ENCODE data around the gene PTX3. TPM values are rescaled to one million over a fixed set of nuclear protein-coding genes. Genes with fewer than 3 reads are reported as not detected.

PTX3 gene
- polyA plus RNA-seq, 1 donor from 2014 or later, result 0.57 TPM

- Histone ChIP-seq H3K79me2 (replicated peaks; ENCODE audit: insufficient read depth, low read length) (no peaks in the 10 kb centered on the region), H2AFZ (ENCODE audit: low read depth, low read length) (no peak overlapping the region), H3K4me3 (ENCODE audit: low read length) (no peak overlapping the region), H3K4me2 (ENCODE audit: low read length) (no peak overlapping the region), H3F3A (ENCODE audit: insufficient read depth, low read length, poor library complexity, severe bottlenecking) (no peaks in the 10 kb centered on the region), H3K27me3 (ENCODE audit: insufficient read depth, low read depth, low read length) (no peaks in the 10 kb centered on the region), H3K9me3 (ENCODE audit: low read length) (no peaks in the 10 kb centered on the region), H3K9ac (ENCODE audit: low read length) (no peak overlapping the region), H4K20me1 (ENCODE audit: insufficient read depth) (no peaks in the 10 kb centered on the region), H3K9me2 (ENCODE audit: insufficient read depth, low read length) (no peaks in the 10 kb centered on the region), H3K27ac (ENCODE audit: low read length) (no peak overlapping the region), H3K36me3 (ENCODE audit: insufficient read depth, low read length) (no peaks in the 10 kb centered on the region)
- no peak for TF ChIP-seq SMC3 (conservative IDR thresholded peaks at IDR 0.05; ENCODE audit: poor library complexity)
- TF ChIP-seq EZH2 (IDR thresholded peaks at IDR 0.05; ENCODE audit: borderline replicate concordance, insufficient read depth, low read length, poor library complexity, severe bottlenecking), result no peak
- no peak for TF ChIP-seq CTCF (IDR thresholded peaks at IDR 0.05; ENCODE audit: poor library complexity, severe bottlenecking)
- no peak for TF ChIP-seq TAF1 (IDR thresholded peaks at IDR 0.05; ENCODE audit: low read depth)
- TF ChIP-seq EP300 (conservative IDR thresholded peaks at IDR 0.05; ENCODE audit: poor library complexity, severe bottlenecking), result no peak
- TF ChIP-seq, protein P1, sequence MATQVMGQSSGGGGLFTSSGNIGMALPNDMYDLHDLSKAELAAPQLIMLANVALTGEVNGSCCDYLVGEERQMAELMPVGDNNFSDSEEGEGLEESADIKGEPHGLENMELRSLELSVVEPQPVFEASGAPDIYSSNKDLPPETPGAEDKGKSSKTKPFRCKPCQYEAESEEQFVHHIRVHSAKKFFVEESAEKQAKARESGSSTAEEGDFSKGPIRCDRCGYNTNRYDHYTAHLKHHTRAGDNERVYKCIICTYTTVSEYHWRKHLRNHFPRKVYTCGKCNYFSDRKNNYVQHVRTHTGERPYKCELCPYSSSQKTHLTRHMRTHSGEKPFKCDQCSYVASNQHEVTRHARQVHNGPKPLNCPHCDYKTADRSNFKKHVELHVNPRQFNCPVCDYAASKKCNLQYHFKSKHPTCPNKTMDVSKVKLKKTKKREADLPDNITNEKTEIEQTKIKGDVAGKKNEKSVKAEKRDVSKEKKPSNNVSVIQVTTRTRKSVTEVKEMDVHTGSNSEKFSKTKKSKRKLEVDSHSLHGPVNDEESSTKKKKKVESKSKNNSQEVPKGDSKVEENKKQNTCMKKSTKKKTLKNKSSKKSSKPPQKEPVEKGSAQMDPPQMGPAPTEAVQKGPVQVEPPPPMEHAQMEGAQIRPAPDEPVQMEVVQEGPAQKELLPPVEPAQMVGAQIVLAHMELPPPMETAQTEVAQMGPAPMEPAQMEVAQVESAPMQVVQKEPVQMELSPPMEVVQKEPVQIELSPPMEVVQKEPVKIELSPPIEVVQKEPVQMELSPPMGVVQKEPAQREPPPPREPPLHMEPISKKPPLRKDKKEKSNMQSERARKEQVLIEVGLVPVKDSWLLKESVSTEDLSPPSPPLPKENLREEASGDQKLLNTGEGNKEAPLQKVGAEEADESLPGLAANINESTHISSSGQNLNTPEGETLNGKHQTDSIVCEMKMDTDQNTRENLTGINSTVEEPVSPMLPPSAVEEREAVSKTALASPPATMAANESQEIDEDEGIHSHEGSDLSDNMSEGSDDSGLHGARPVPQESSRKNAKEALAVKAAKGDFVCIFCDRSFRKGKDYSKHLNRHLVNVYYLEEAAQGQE (IDR thresholded peaks at IDR 0.05; ENCODE audit: borderline replicate concordance), result no peak
- TF ChIP-seq RAD21 (conservative IDR thresholded peaks at IDR 0.05), result no peak
Observed at GRCh38 chr3:157460253-157460652, 23.6 kb downstream of the PTX3 start.

GRCh38 chr3:157463816-157464215, 27.2 kb downstream of the PTX3 start:
- Histone ChIP-seq H3K9me2 (ENCODE audit: insufficient read depth, low read length) (no peaks in the 10 kb centered on the region), H3K79me2 (replicated peaks; ENCODE audit: insufficient read depth, low read length) (no peaks in the 10 kb centered on the region), H3K9me3 (ENCODE audit: low read length) (no peaks in the 10 kb centered on the region), H3K9ac (ENCODE audit: low read length) (no peak overlapping the region), H3K27ac (ENCODE audit: low read length) (no peak overlapping the region), H3F3A (ENCODE audit: insufficient read depth, low read length, poor library complexity, severe bottlenecking) (no peaks in the 10 kb centered on the region), H3K27me3 (ENCODE audit: insufficient read depth, low read depth, low read length) (no peaks in the 10 kb centered on the region), H2AFZ (ENCODE audit: low read depth, low read length) (no peak overlapping the region), H3K4me2 (ENCODE audit: low read length) (no peak overlapping the region), H4K20me1 (ENCODE audit: insufficient read depth) (no peaks in the 10 kb centered on the region), H3K4me3 (ENCODE audit: low read length) (no peak overlapping the region), H3K36me3 (ENCODE audit: insufficient read depth, low read length) (no peaks in the 10 kb centered on the region)
- TF ChIP-seq EZH2 (IDR thresholded peaks at IDR 0.05; ENCODE audit: borderline replicate concordance, insufficient read depth, low read length, poor library complexity, severe bottlenecking), result no peak
- TF ChIP-seq, protein P1 (IDR thresholded peaks at IDR 0.05; ENCODE audit: borderline replicate concordance), result no peak
- no peak for TF ChIP-seq CTCF (IDR thresholded peaks at IDR 0.05; ENCODE audit: poor library complexity, severe bottlenecking)
- TF ChIP-seq TAF1 (IDR thresholded peaks at IDR 0.05; ENCODE audit: low read depth), result no peak
- no peak for TF ChIP-seq EP300 (conservative IDR thresholded peaks at IDR 0.05; ENCODE audit: poor library complexity, severe bottlenecking)
- TF ChIP-seq POLR2AphosphoS5 (IDR thresholded peaks at IDR 0.05), result no peak
- TF ChIP-seq SMC3 (conservative IDR thresholded peaks at IDR 0.05; ENCODE audit: poor library complexity), result no peak
- TF ChIP-seq RAD21 (conservative IDR thresholded peaks at IDR 0.05), result no peak
- no peak for TF ChIP-seq MXI1 (conservative IDR thresholded peaks at IDR 0.05; ENCODE audit: poor library complexity, severe bottlenecking)

Measured in neural cell (in vitro differentiated cells).